ENCODE data around the gene KLK13. TPM values are rescaled to one million over a fixed set of nuclear protein-coding genes. Genes with fewer than 3 reads are reported as not detected.

The KLK13 gene
- total RNA-seq, 2 donors from 2014 or later: 0.42 to 3.4 TPM

DNA sequence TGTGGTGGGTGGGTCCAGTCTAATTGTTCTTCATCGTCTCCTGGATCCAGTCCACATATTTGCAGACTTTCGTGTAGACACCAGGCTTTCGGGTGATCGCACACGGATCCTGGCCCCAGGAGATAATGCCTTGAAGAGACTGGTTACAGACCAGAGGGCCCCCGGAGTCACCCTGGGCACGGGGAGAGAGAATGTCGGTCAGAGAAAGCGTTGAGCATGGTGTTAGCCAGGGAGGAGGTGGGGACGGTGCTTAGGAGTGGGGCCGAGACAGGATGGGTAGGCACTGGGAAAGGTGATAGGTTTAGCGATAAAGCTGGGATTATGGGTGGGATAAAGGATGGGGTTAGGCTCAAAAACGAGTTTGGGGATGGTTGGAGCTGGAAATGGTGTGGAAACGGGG is 42.4 kb downstream of the KLK13 start:
- Histone ChIP-seq H3K27ac (ENCODE audit: low read depth, low read length) (no peak overlapping the region), H3K4me1 (ENCODE audit: control insufficient read depth, insufficient read depth, low read length) (peaks cover 11% of the 10 kb centered on the region), H3K27me3 (ENCODE audit: control insufficient read depth, insufficient read depth, low read length, poor library complexity, severe bottlenecking) (peaks cover 48% of the 10 kb centered on the region), H3K9me3 (ENCODE audit: control insufficient read depth, low read length) (no peaks in the 10 kb centered on the region), H3K4me3 (ENCODE audit: low read length) (no peak overlapping the region), H3K9ac (ENCODE audit: extremely low read depth, low read length, poor library complexity, severe bottlenecking) (no peak overlapping the region), H3K36me3 (ENCODE audit: control insufficient read depth, insufficient read depth, low read length) (no peaks in the 10 kb centered on the region)
- H3K4me1 Mint-ChIP-seq: peaks cover 46% of the 10 kb centered on the region
- H3K36me3 Mint-ChIP-seq (ENCODE audit: low read depth): no peaks in the 10 kb centered on the region
- WGBS, 2 experiments (ENCODE audit: insufficient coverage in 1 of 2, insufficient read length in 1 of 2): 74 to 80% methylated on average over 7 to 14 of the region's 14 CpGs
- peaks cover 2% of the 10 kb centered on the region for H3K9me3 Mint-ChIP-seq
- peaks cover 50% of the 10 kb centered on the region for H3K27me3 Mint-ChIP-seq (ENCODE audit: insufficient read depth)
- TF ChIP-seq, protein P1, sequence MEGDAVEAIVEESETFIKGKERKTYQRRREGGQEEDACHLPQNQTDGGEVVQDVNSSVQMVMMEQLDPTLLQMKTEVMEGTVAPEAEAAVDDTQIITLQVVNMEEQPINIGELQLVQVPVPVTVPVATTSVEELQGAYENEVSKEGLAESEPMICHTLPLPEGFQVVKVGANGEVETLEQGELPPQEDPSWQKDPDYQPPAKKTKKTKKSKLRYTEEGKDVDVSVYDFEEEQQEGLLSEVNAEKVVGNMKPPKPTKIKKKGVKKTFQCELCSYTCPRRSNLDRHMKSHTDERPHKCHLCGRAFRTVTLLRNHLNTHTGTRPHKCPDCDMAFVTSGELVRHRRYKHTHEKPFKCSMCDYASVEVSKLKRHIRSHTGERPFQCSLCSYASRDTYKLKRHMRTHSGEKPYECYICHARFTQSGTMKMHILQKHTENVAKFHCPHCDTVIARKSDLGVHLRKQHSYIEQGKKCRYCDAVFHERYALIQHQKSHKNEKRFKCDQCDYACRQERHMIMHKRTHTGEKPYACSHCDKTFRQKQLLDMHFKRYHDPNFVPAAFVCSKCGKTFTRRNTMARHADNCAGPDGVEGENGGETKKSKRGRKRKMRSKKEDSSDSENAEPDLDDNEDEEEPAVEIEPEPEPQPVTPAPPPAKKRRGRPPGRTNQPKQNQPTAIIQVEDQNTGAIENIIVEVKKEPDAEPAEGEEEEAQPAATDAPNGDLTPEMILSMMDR (conservative IDR thresholded peaks at IDR 0.05): no peak
- H3K27ac Mint-ChIP-seq: no peak overlapping the region
- no peak overlapping the region for H3K4me3 Mint-ChIP-seq
- no peak for DNase-seq

DNA sequence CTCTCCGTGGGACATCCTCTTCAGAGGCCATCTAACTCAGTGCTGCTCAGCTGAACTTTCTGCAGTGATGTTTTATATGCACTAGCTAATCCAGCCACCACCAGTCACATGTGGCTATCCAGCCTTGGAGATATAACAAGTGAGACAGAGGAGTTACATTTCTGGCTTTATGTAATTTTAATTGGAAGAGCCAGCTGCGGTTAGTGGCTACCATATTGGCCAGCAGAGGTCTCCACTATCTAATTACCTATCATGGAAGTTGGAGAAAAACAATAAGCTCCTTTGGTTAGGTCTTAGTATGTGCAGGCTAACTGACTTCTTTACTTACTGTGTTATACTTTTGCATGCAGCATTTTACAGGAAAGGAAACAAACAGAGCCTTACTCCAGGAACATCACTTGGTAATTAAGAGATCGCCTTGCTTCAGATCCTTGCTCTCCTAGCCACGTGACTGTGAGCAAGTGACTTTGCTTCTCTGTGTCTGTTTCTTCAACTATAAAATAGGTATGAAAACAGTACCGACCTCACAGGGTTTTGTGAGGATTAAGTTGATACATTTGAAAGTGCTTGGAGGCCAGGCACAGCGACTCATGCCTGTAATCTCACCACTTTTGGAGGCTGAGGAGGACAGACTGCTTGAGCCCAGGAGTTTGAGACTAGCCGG is 43.8 kb downstream of the KLK13 start:
- Mint-ChIP-seq H3K4me3 (no peak overlapping the region), H3K27ac (peak overlapping the region; percentile 61), H3K9me3 (peaks cover 5% of the 10 kb centered on the region), H3K36me3 (ENCODE audit: low read depth) (no peaks in the 10 kb centered on the region), H3K4me1 (peaks cover 42% of the 10 kb centered on the region), H3K27me3 (ENCODE audit: insufficient read depth) (peaks cover 60% of the 10 kb centered on the region)
- Histone ChIP-seq H3K27me3 (ENCODE audit: control insufficient read depth, insufficient read depth, low read length, poor library complexity, severe bottlenecking) (peaks cover 61% of the 10 kb centered on the region), H3K27ac (ENCODE audit: low read depth, low read length) (no peak overlapping the region), H3K4me3 (ENCODE audit: low read length) (no peak overlapping the region), H3K9me3 (ENCODE audit: control insufficient read depth, low read length) (no peaks in the 10 kb centered on the region), H3K36me3 (ENCODE audit: control insufficient read depth, insufficient read depth, low read length) (no peaks in the 10 kb centered on the region), H3K9ac (ENCODE audit: extremely low read depth, low read length, poor library complexity, severe bottlenecking) (no peak overlapping the region), H3K4me1 (ENCODE audit: control insufficient read depth, insufficient read depth, low read length) (peaks cover 10% of the 10 kb centered on the region)
- DNase-seq: peak; percentile 76
- TF ChIP-seq, protein P1 (conservative IDR thresholded peaks at IDR 0.05): peak; percentile 87
- WGBS, 2 experiments (ENCODE audit: insufficient coverage in 1 of 2, insufficient read length in 1 of 2): 51 to 59% methylated on average over 6 to 7 of the region's 7 CpGs

DNA sequence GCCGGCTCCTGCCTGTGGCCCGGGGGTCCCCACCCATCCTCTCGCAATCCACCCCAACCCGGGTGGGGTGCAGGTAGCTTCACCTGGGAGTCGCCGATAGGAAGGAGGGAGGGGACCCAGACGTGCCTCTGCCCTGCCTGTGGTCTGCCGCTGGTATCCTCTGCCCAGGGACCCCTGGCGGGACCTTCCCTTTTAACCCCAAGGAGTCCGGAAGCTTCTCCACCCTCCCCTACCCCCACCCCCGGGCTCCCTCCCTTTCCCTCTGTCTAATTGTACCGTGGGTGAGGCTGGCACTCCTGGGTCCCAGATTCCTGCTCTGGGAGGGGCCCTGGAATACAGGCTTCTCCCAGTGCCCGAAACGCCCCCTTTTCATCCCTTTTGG is 45.4 kb downstream of the KLK13 start, which contains the start of gene KLK10:
TSS of gene KLK10 (minus strand) at position 166 of the 382 bp plus-strand sequence. CDS start 579 bp downstream, outside the sequence.
- 18% methylated on average over 14 of the region's 14 CpGs; no CpG with 5 or more reads in 1 of the 2 experiments for WGBS, 2 experiments (ENCODE audit: insufficient coverage in 1 of 2, insufficient read length in 1 of 2)
- no peak within 1 kb of the TSS for H3K27ac ChIP-seq (ENCODE audit: low read depth, low read length)

More for the DNA sequence above, 45.4 kb downstream of the KLK13 start, which contains the start of gene KLK10:
- H3K4me1 Mint-ChIP-seq: peaks cover 30% of the 10 kb centered on the region
- H3K9ac ChIP-seq (ENCODE audit: extremely low read depth, low read length, poor library complexity, severe bottlenecking): no peak within 1 kb of the TSS
- peak within 1 kb of the TSS; percentile 52 for H3K4me3 Mint-ChIP-seq
- H3K36me3 Mint-ChIP-seq (ENCODE audit: low read depth): no peaks in the 10 kb centered on the region
- peaks cover 74% of the 10 kb centered on the region for H3K27me3 Mint-ChIP-seq (ENCODE audit: insufficient read depth)
- H3K4me1 ChIP-seq (ENCODE audit: control insufficient read depth, insufficient read depth, low read length): no peaks in the 10 kb centered on the region
- H3K9me3 ChIP-seq (ENCODE audit: control insufficient read depth, low read length): no peaks in the 10 kb centered on the region
- H3K36me3 ChIP-seq (ENCODE audit: control insufficient read depth, insufficient read depth, low read length): no peaks in the 10 kb centered on the region
- peak; percentile 61 for DNase-seq
- H3K9me3 Mint-ChIP-seq: peaks cover 5% of the 10 kb centered on the region
- TF ChIP-seq, protein P1 (conservative IDR thresholded peaks at IDR 0.05): no peak
- H3K27me3 ChIP-seq (ENCODE audit: control insufficient read depth, insufficient read depth, low read length, poor library complexity, severe bottlenecking): peaks cover 74% of the 10 kb centered on the region
- H3K27ac Mint-ChIP-seq: no peak within 1 kb of the TSS
- H3K4me3 ChIP-seq (ENCODE audit: low read length): peak within 1 kb of the TSS; percentile 45
